SK-N-SH treated with all-trans-retinoic acid at 6 μM for 48 hours (cell line): Measurements from ENCODE around the gene SYNE3.

ENCODE experiments used
- ARNTL ChIP-seq: fragments of 450-650 bp; formaldehyde crosslinking; IDR thresholded peaks from 2 replicates; pipeline ENCODE4 v1.5.0; 2020; ENCODE audit warnings: low read depth, mild to moderate bottlenecking, moderate library complexity, borderline replicate concordance
- BACH2 ChIP-seq: fragments of 250-450 bp; sonication (Bioruptor Pico); IDR thresholded peaks from 2 replicates; pipeline ENCODE4 v1.9.0; 2021; ENCODE audit warnings: mild to moderate bottlenecking, borderline replicate concordance
- OSR1 ChIP-seq: fragments of 250-450 bp; sonication (Bioruptor Pico); IDR thresholded peaks from 2 replicates; pipeline ENCODE4 v1.8.0; 2022; ENCODE audit warnings: moderate library complexity, mild to moderate bottlenecking, inconsistent platforms
- RARB ChIP-seq: fragments of 250-450 bp; sonication (Bioruptor Pico); IDR thresholded peaks from 2 replicates; pipeline ENCODE4 v1.8.0; 2021; ENCODE audit warnings: mild to moderate bottlenecking, moderate library complexity
- SNAI2 ChIP-seq: fragments of 250-450 bp; sonication (Bioruptor Pico); IDR thresholded peaks from 2 replicates; pipeline ENCODE4 v1.5.0; 2020; ENCODE audit warnings: mild to moderate bottlenecking, moderate library complexity
- TCF4 ChIP-seq: fragments of 250-450 bp; sonication (Bioruptor Pico); IDR thresholded peaks from 2 replicates; pipeline ENCODE4 v1.8.0; 2021; ENCODE audit warnings: mild to moderate bottlenecking, moderate library complexity, borderline replicate concordance
- ZFP3 ChIP-seq: fragments of 250-450 bp; sonication (Bioruptor Pico); IDR thresholded peaks from 2 replicates; pipeline ENCODE4 v1.5.0; 2020; ENCODE audit warnings: mild to moderate bottlenecking, moderate library complexity
- ZFP30 ChIP-seq: fragments of 450-650 bp; formaldehyde crosslinking; IDR thresholded peaks from 2 replicates; pipeline ENCODE4 v1.5.0; 2022; ENCODE audit warnings: mild to moderate bottlenecking, moderate library complexity
- ZNF565 ChIP-seq: fragments of 450-650 bp; formaldehyde crosslinking; conservative IDR thresholded peaks from 2 replicates; pipeline ENCODE4 v1.5.0; 2020; ENCODE audit warnings: low read depth, mild to moderate bottlenecking, moderate library complexity
- ZNF70 ChIP-seq: fragments of 450-650 bp; formaldehyde crosslinking; IDR thresholded peaks from 2 replicates; pipeline ENCODE4 v1.5.0; 2020; ENCODE audit warnings: mild to moderate bottlenecking, moderate library complexity
- TF ChIP-seq, protein P1 (sequence below): fragments of 250-450 bp; sonication (Bioruptor Pico); IDR thresholded peaks from 2 replicates; pipeline ENCODE4 v1.8.0; 2020; ENCODE audit warnings: mild to moderate bottlenecking, moderate library complexity, borderline replicate concordance

- no peak for TF ChIP-seq ZNF565
- no peak for TF ChIP-seq RARB (CRISPR knock-in tag)
- no peak for TF ChIP-seq ZFP3 (CRISPR knock-in tag)
- no peak for TF ChIP-seq ZFP30 (CRISPR knock-in tag)
- no peak for TF ChIP-seq BACH2
- TF ChIP-seq SNAI2 (CRISPR knock-in tag): no peak
- TF ChIP-seq, protein P1, sequence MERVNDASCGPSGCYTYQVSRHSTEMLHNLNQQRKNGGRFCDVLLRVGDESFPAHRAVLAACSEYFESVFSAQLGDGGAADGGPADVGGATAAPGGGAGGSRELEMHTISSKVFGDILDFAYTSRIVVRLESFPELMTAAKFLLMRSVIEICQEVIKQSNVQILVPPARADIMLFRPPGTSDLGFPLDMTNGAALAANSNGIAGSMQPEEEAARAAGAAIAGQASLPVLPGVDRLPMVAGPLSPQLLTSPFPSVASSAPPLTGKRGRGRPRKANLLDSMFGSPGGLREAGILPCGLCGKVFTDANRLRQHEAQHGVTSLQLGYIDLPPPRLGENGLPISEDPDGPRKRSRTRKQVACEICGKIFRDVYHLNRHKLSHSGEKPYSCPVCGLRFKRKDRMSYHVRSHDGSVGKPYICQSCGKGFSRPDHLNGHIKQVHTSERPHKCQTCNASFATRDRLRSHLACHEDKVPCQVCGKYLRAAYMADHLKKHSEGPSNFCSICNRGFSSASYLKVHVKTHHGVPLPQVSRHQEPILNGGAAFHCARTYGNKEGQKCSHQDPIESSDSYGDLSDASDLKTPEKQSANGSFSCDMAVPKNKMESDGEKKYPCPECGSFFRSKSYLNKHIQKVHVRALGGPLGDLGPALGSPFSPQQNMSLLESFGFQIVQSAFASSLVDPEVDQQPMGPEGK (CRISPR knock-in tag): no peak
- no peak for TF ChIP-seq OSR1 (CRISPR knock-in tag)
- no peak for TF ChIP-seq ZNF70
- no peak for TF ChIP-seq TCF4
- no peak for TF ChIP-seq ARNTL (CRISPR knock-in tag)
Measured at GRCh38 chr14:95500201-95500681, 16.2 kb downstream of the SYNE3 start.
